Measurements from ENCODE around the gene BARHL1.

DNA sequence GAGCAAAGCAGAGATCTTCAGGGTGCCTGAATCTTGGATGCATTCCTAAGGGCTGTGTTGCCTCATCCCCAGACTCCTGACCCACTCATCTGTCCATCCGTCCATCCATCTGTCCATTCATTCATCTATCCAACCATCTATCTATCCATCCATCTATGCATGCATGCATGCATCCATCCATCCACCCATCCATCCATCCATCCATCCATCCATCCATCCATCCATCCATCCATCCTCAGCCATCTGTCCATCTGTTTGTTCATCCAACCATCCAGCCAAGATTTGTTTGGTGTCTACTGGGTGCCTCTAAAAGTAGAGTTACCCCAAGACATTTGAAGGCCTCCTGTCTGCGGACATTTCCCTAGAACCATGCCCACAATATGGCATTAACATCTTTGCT, 27.7 kb upstream of the BARHL1 start:
- no peak for TF ChIP-seq POLR2AphosphoS5 (IDR thresholded peaks at IDR 0.05; ENCODE audit: low read depth, low read length)
- no peak for TF ChIP-seq CTCF (IDR thresholded peaks at IDR 0.05)

Data from SK-N-SH (cell line).